GM12892 (cell line): ENCODE measurements around the gene HOATZ.

Source experiments
- POLR2A ChIP-seq: IDR thresholded peaks from 2 replicates; pipeline ENCODE4 v1.6.1; 2011; ENCODE audit warnings: low read depth, low read length, control low read depth
- POLR2AphosphoS5 ChIP-seq: IDR thresholded peaks from 2 replicates; pipeline ENCODE4 v1.6.1; 2011; ENCODE audit warnings: low read depth, low read length, control low read depth

GRCh38 chr11:111582163-111582562 is 67.6 kb downstream of the HOATZ start:
- TF ChIP-seq POLR2AphosphoS5 (no peak), POLR2A (no peak)
